Lower leg skin (tissue), 3 donors: Measurements from ENCODE around the gene N4BP2L2.

Source experiments
- CTCF ChIP-seq, 3 donors: fragments of 450-650 bp; IDR thresholded peaks; one replicate each; pipeline ENCODE4 v1.5.1; 2016; ENCODE audit warnings: antibody characterized with exemption in 3 of 3, mild to moderate bottlenecking in 3 of 3, moderate library complexity in 2 of 3
- POLR2A ChIP-seq, 2 donors: fragments of 450-650 bp; IDR thresholded peaks; one replicate each; pipeline ENCODE4 v1.6.1; 2016 to 2017; ENCODE audit warnings: antibody characterized with exemption in 2 of 2, mild to moderate bottlenecking in 1 of 2, moderate library complexity in 1 of 2

- no peak for TF ChIP-seq CTCF (IDR thresholded peaks at IDR 0.05)
- TF ChIP-seq POLR2A (IDR thresholded peaks at IDR 0.05) = no peak
Observed at GRCh38 chr13:32415019-32415418, 123.6 kb downstream of the N4BP2L2 start.
